HEK293 (cell line): Measurements from ENCODE around the gene MLLT10.

Experiments used
- CTCF ChIA-PET: fragments of 350-600 bp; formaldehyde crosslinking; extraction: SDS; loops from one replicate; lab custom pipeline; 2021; ENCODE audit warnings: antibody characterized with exemption; lab: Yijun Ruan, JAX
- POLR2A ChIA-PET: fragments of 300-600 bp; formaldehyde crosslinking; extraction: SDS; loops from one replicate; lab custom pipeline; 2020; ENCODE audit warnings: antibody characterized with exemption, inconsistent platforms; lab: Yijun Ruan, JAX
- H3K27ac ChIP-seq: fragments of 200-500 bp; sonication (Bioruptor generic); 2 replicates; pipeline ENCODE4 v1.5.1; 2014; ENCODE audit warnings: low read depth, low read length, control low read depth, inconsistent platforms; ENCODE audit errors: extremely low read depth
- H3K36me3 ChIP-seq, 2 experiments: fragments of 200-500 bp in 1 of 2; sonication (Bioruptor generic) in 1 of 2; 1 replicate in 1 of 2; 2 replicates in 1 of 2; pipeline ENCODE4 v1.5.1; 2014 to 2017; ENCODE audit warnings: inconsistent platforms in 2 of 2, low read length in 2 of 2; ENCODE audit not compliant: control insufficient read depth in 2 of 2, insufficient read depth in 1 of 2
- H3K4me1 ChIP-seq: fragments of 200-500 bp; sonication (Bioruptor generic); 2 replicates; pipeline ENCODE4 v1.5.1; 2014; ENCODE audit warnings: mild to moderate bottlenecking, low read length, inconsistent platforms; ENCODE audit not compliant: control insufficient read depth, insufficient read depth
- H3K4me3 ChIP-seq: 2 replicates; pipeline ENCODE4 v1.5.1; 2011; ENCODE audit warnings: low read depth, mild to moderate bottlenecking, control low read depth, low read length, moderate library complexity
- H3K9me3 ChIP-seq: fragments of 200-500 bp; sonication (Bioruptor generic); 2 replicates; pipeline ENCODE4 v1.5.1; 2014; ENCODE audit warnings: low read depth, low read length, inconsistent platforms; ENCODE audit not compliant: control insufficient read depth, insufficient read depth
- ATF2 ChIP-seq: fragments of 450-650 bp; formaldehyde crosslinking; IDR thresholded peaks from 2 replicates; pipeline ENCODE4 v1.5.1; 2016; ENCODE audit warnings: missing biosample characterization, missing genetic modification characterization, low read depth
- HIC1 ChIP-seq: fragments of 450-650 bp; formaldehyde crosslinking; IDR thresholded peaks from 2 replicates; pipeline ENCODE4 v1.5.1; 2016; ENCODE audit warnings: missing biosample characterization, missing genetic modification characterization
- KLF9 ChIP-seq: fragments of 450-650 bp; formaldehyde crosslinking; IDR thresholded peaks from 2 replicates; pipeline ENCODE4 v1.5.1; 2016; ENCODE audit warnings: missing biosample characterization, missing genetic modification characterization, low read depth
- MZF1 ChIP-seq: fragments of 450-650 bp; formaldehyde crosslinking; IDR thresholded peaks from 2 replicates; pipeline ENCODE4 v1.5.1; 2017; ENCODE audit warnings: missing biosample characterization, missing genetic modification characterization, borderline replicate concordance
- OVOL3 ChIP-seq: fragments of 450-650 bp; formaldehyde crosslinking; IDR thresholded peaks from 2 replicates; pipeline ENCODE4 v1.5.1; 2016; ENCODE audit warnings: missing biosample characterization, missing genetic modification characterization
- REST ChIP-seq: fragments of 450-650 bp; formaldehyde crosslinking; IDR thresholded peaks from 2 replicates; pipeline ENCODE4 v1.5.1; 2016; ENCODE audit warnings: missing biosample characterization, missing genetic modification characterization
- ZBTB20 ChIP-seq: fragments of 450-650 bp; formaldehyde crosslinking; IDR thresholded peaks from 2 replicates; pipeline ENCODE4 v1.5.1; 2016; ENCODE audit warnings: missing biosample characterization, missing genetic modification characterization
- ZBTB48 ChIP-seq: fragments of 450-650 bp; formaldehyde crosslinking; IDR thresholded peaks from 2 replicates; pipeline ENCODE4 v1.5.1; 2016; ENCODE audit warnings: missing biosample characterization, missing genetic modification characterization
- ZNF157 ChIP-seq: fragments of 450-650 bp; formaldehyde crosslinking; IDR thresholded peaks from 2 replicates; pipeline ENCODE4 v1.5.1; 2016; ENCODE audit warnings: missing biosample characterization, missing genetic modification characterization
- ZNF324 ChIP-seq: fragments of 450-650 bp; formaldehyde crosslinking; IDR thresholded peaks from 2 replicates; pipeline ENCODE4 v1.5.1; 2016; ENCODE audit warnings: missing biosample characterization, missing genetic modification characterization
- ZNF335 ChIP-seq: fragments of 450-650 bp; formaldehyde crosslinking; conservative IDR thresholded peaks from 2 replicates; pipeline ENCODE4 v1.5.1; 2016; ENCODE audit warnings: missing biosample characterization, missing genetic modification characterization
- ZNF404 ChIP-seq: fragments of 450-650 bp; formaldehyde crosslinking; IDR thresholded peaks from 2 replicates; pipeline ENCODE4 v1.5.1; 2017; ENCODE audit warnings: missing biosample characterization, missing genetic modification characterization
- ZNF571 ChIP-seq: fragments of 450-650 bp; formaldehyde crosslinking; IDR thresholded peaks from 2 replicates; pipeline ENCODE4 v1.5.0; 2017; ENCODE audit warnings: missing biosample characterization, missing genetic modification characterization
- ZNF701 ChIP-seq: fragments of 450-650 bp; formaldehyde crosslinking; IDR thresholded peaks from 2 replicates; pipeline ENCODE4 v1.5.1; 2016; ENCODE audit warnings: missing biosample characterization, missing genetic modification characterization
- ZSCAN23 ChIP-seq: fragments of 450-650 bp; formaldehyde crosslinking; IDR thresholded peaks from 2 replicates; pipeline ENCODE4 v1.5.1; 2016; ENCODE audit warnings: missing biosample characterization, missing genetic modification characterization
- TF ChIP-seq, protein P1 (sequence below): fragments of 450-650 bp; formaldehyde crosslinking; IDR thresholded peaks from 2 replicates; pipeline ENCODE4 v1.5.1; 2016; ENCODE audit warnings: missing biosample characterization, missing genetic modification characterization
- TF ChIP-seq, protein P2 (sequence below): fragments of 450-650 bp; formaldehyde crosslinking; IDR thresholded peaks from 2 replicates; pipeline ENCODE4 v1.5.1; 2016; ENCODE audit warnings: missing biosample characterization, missing genetic modification characterization, borderline replicate concordance

The MLLT10 gene

DNA sequence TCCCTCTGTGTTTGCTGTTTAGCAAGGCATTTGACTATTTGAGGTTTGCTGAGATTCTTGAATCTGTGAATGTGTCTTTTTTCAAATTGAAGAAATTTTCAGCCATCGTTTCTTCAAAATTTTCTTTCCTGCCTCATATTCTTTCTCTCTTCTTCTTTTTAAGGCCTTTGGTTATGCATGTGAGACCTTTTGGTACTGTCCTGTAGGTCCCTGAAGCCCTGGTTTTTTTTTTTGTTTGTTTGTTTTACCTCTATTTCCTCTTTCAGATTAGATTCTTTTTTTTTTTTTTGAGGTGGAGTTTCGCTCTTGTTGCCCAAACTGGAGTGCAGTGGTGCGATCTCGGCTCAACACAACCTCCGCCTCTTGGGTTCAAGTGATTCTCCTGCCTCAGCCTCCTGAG is 45.3 kb downstream of the MLLT10 start:
- no peak overlapping the region for H3K4me3 ChIP-seq
- H3K4me1 ChIP-seq: no peaks in the 10 kb centered on the region
- no peaks in the 10 kb centered on the region; a peak in 1 of 3 replicates for H3K36me3 ChIP-seq
- no peak for TF ChIP-seq ZNF701 (tag by site-specific recombination)
- TF ChIP-seq ZNF571 (tag by site-specific recombination): no peak
- TF ChIP-seq ZBTB48 (tag by site-specific recombination): no peak
- no peak for TF ChIP-seq ZNF335 (tag by site-specific recombination)
- no peak for TF ChIP-seq MZF1 (tag by site-specific recombination)
- TF ChIP-seq ZNF157 (tag by site-specific recombination): no peak
- TF ChIP-seq HIC1 (tag by site-specific recombination): no peak
- TF ChIP-seq, protein P1, sequence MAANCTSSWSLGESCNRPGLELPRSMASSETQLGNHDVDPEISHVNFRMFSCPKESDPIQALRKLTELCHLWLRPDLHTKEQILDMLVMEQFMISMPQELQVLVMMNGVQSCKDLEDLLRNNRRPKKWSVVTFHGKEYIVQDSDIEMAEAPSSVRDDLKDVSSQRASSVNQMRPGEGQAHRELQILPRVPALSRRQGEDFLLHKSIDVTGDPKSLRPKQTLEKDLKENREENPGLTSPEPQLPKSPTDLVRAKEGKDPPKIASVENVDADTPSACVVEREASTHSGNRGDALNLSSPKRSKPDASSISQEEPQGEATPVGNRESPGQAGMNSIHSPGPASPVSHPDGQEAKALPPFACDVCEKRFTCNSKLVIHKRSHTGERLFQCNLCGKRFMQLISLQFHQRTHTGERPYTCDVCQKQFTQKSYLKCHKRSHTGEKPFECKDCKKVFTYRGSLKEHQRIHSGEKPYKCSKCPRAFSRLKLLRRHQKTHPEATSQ: no peak
- TF ChIP-seq ZNF404: no peak
- no peak for TF ChIP-seq KLF9 (tag by site-specific recombination)
- TF ChIP-seq ZNF324 (tag by site-specific recombination): no peak
- TF ChIP-seq ATF2: no peak
- TF ChIP-seq ZSCAN23 (tag by site-specific recombination): no peak
- TF ChIP-seq, protein P2, sequence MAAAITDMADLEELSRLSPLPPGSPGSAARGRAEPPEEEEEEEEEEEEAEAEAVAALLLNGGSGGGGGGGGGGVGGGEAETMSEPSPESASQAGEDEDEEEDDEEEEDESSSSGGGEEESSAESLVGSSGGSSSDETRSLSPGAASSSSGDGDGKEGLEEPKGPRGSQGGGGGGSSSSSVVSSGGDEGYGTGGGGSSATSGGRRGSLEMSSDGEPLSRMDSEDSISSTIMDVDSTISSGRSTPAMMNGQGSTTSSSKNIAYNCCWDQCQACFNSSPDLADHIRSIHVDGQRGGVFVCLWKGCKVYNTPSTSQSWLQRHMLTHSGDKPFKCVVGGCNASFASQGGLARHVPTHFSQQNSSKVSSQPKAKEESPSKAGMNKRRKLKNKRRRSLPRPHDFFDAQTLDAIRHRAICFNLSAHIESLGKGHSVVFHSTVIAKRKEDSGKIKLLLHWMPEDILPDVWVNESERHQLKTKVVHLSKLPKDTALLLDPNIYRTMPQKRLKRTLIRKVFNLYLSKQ (tag by site-specific recombination): no peak
- TF ChIP-seq OVOL3 (tag by site-specific recombination): no peak
- no peak for TF ChIP-seq REST (tag by site-specific recombination)
- TF ChIP-seq ZBTB20 (tag by site-specific recombination): no peak
- CTCF ChIA-PET: interaction anchor here (0.6 kb wide), 1 partner anchor 38 kb away, joined by 3 read pairs; no protein-coding TSS in a partner anchor
- H3K27ac ChIP-seq: no peak overlapping the region
- POLR2A ChIA-PET: no interaction called here
- no peaks in the 10 kb centered on the region for H3K9me3 ChIP-seq
